PFSK-1 (cell line): ENCODE results near the gene EXOSC7.

ENCODE experiments used
- FOXP2 ChIP-seq: optimal IDR thresholded peaks from 2 replicates; pipeline ENCODE3; 2011; ENCODE audit warnings: borderline replicate concordance, control low read depth, inconsistent platforms; ENCODE audit not compliant: insufficient read depth; ENCODE audit errors: extremely low read length, extremely low read depth
- POLR2AphosphoS5 ChIP-seq: IDR thresholded peaks from 2 replicates; pipeline ENCODE4 v1.6.1; 2012; ENCODE audit warnings: low read depth, mild to moderate bottlenecking, control low read depth, low read length, moderate library complexity
- SIN3A ChIP-seq: IDR thresholded peaks from 2 replicates; pipeline ENCODE4 v1.6.1; 2012; ENCODE audit warnings: mild to moderate bottlenecking, low read length, moderate library complexity, borderline replicate concordance; ENCODE audit not compliant: insufficient read depth
- TAF1 ChIP-seq: IDR thresholded peaks from 2 replicates; pipeline ENCODE4 v1.6.1; 2012; ENCODE audit warnings: low read length, control low read depth, borderline replicate concordance; ENCODE audit not compliant: insufficient read depth
- TF ChIP-seq, protein P1 (sequence below), 2 experiments: IDR thresholded peaks; 2 replicates each; pipeline versions ENCODE4 v1.6.1 to v1.8.0; 2011 to 2012; ENCODE audit warnings: low read depth in 2 of 2, low read length in 2 of 2, control low read depth in 1 of 2, inconsistent platforms in 1 of 2, mild to moderate bottlenecking in 1 of 2, moderate library complexity in 1 of 2; ENCODE audit not compliant: insufficient read depth in 1 of 2

EXOSC7 gene

DNA sequence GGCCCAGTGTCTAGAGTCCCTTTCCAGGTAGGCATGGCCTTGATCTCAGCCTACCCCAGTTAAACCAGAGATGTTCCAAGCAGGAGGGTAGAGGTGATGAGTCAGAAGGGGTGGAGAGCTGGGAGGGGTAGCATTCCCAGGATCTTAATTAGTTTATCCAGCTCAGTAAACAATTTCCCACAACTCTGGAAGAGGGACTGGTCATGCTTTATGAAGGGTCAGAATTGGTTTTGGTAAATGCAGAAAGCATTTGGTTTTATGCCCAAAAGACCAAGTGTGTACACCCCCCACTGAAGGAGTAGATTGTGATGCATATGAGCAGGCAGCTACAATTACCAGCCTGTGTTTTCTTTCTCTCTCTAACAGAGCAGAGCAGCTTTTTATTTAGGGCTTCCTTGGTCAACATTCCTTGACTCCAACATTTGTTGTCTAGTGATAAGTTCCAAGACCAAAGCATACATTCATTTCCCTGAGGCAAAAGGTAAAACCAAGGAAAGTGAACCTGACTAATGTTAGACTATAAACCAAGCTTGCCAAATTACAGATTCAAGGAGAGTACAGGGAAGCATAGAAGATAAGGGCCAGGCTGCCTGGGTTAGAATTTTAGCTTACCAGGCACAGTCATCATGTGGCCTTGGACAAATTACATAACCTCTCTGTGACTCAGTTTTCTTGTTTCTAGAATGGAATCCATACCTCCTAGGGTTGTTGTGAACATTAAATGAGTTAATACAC, 17.6 kb downstream of the EXOSC7 start:
- TF ChIP-seq POLR2AphosphoS5 = no peak
- no peak for TF ChIP-seq TAF1
- TF ChIP-seq, protein P1, sequence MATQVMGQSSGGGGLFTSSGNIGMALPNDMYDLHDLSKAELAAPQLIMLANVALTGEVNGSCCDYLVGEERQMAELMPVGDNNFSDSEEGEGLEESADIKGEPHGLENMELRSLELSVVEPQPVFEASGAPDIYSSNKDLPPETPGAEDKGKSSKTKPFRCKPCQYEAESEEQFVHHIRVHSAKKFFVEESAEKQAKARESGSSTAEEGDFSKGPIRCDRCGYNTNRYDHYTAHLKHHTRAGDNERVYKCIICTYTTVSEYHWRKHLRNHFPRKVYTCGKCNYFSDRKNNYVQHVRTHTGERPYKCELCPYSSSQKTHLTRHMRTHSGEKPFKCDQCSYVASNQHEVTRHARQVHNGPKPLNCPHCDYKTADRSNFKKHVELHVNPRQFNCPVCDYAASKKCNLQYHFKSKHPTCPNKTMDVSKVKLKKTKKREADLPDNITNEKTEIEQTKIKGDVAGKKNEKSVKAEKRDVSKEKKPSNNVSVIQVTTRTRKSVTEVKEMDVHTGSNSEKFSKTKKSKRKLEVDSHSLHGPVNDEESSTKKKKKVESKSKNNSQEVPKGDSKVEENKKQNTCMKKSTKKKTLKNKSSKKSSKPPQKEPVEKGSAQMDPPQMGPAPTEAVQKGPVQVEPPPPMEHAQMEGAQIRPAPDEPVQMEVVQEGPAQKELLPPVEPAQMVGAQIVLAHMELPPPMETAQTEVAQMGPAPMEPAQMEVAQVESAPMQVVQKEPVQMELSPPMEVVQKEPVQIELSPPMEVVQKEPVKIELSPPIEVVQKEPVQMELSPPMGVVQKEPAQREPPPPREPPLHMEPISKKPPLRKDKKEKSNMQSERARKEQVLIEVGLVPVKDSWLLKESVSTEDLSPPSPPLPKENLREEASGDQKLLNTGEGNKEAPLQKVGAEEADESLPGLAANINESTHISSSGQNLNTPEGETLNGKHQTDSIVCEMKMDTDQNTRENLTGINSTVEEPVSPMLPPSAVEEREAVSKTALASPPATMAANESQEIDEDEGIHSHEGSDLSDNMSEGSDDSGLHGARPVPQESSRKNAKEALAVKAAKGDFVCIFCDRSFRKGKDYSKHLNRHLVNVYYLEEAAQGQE (IDR thresholded peaks at IDR 0.05; ENCODE audit: insufficient read depth in 1 of 2, low read depth in 2 of 2, low read length in 2 of 2) = no peak
- no peak for TF ChIP-seq SIN3A
- no peak for TF ChIP-seq FOXP2

DNA sequence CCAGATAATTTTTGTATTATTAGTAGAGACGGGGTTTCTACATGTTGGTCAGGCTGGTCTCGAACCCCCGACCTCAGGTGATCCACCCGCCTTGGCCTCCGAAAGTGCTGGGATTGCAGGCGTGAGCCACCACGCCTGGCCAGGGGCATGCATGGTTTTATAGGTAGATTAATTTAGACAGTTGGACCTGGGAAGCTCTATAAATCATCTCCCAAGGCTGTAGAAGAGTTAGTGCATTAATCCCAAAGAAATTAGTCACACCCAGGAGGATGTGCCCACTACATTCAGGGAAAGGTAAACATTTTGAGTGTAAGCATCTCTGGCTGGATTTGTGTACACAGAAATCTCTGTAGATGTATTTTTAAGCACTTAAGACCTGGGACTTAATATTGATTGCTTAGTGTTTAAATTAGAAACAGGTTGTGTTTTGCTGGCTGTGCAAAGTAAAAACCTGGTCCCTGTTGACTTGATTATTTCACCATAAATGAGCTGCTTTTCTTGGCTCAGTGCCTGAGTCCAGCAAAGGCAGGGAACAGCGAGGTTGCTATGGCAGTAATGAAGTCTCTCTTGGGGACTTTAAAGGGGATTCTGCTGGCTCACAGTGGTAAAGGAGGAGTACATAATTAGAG, 19.2 kb downstream of the EXOSC7 start:
- TF ChIP-seq POLR2AphosphoS5 (no peak), SIN3A (0 out of 2 replicates have a peak, but pooled peaks have one; percentile 8)

DNA sequence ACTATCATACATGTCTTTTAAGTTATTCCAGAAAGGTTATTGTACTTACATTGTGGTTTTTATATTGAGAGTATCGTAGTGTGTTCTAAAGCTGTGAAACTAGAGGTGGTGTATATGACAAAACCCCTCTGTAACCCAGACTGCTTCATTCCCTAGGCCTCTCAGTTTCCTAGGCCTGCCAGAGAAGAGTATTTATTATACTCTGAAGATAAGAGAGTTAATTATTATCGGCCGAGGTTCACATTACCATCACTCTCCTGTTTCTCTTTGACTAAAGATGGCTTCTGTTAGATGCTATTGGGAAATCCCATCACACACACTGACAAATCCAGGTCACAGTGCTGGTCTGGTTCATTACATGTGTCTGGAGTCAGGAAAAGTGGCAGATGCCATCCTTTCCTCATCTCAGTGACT, 20.5 kb downstream of the EXOSC7 start:
- no peak for TF ChIP-seq POLR2AphosphoS5
- no peak for TF ChIP-seq FOXP2
- no peak for TF ChIP-seq SIN3A
- TF ChIP-seq, protein P1 (IDR thresholded peaks at IDR 0.05; ENCODE audit: insufficient read depth in 1 of 2, low read depth in 2 of 2, low read length in 2 of 2) = no peak
- no peak for TF ChIP-seq TAF1

DNA sequence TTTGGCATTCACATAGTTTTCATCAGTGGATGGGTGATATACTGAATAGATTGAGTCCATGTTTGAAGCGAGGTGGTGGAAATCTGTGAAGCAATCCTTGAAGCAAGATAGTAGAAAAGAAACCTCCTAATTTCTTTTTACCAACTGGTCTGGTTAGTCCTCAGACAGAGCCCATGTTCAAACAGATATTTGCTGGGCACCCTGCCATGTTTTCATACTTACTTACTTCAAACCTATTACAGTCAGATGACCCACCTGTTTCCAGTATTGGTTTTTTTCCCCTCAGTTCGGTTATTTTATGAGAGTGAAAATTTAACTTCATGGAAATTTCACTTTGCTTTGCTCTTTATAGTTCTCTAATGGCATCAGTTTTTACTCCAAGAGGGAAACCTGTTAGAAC, 23.7 kb downstream of the EXOSC7 start:
- no peak for TF ChIP-seq SIN3A
- no peak for TF ChIP-seq POLR2AphosphoS5
- no peak for TF ChIP-seq FOXP2
- no peak for TF ChIP-seq TAF1
- TF ChIP-seq, protein P1 (IDR thresholded peaks at IDR 0.05; ENCODE audit: insufficient read depth in 1 of 2, low read depth in 2 of 2, low read length in 2 of 2) = no peak

DNA sequence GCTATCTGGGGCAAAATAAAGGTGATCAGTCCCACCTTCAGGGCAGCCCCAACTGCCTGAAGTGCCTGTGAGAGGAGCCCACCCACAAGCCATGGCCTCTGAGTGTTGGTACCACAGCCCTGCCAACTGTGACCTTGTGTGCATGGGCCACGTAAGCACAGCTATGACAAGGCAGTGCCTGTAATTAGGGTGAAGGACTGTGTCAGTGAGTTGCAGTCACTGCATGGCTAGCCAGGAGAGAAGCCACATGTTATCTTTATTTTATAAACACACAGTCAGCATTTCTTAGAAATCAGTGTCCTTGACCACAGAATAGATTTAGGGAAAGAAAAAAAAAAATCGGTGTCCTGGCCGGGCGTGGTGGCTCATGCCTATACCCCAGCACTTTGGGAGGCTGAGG, 24.8 kb downstream of the EXOSC7 start:
- no peak for TF ChIP-seq POLR2AphosphoS5
- TF ChIP-seq TAF1 = no peak
- TF ChIP-seq, protein P1 (IDR thresholded peaks at IDR 0.05; ENCODE audit: insufficient read depth in 1 of 2, low read depth in 2 of 2, low read length in 2 of 2) = no peak
- no peak for TF ChIP-seq SIN3A
- TF ChIP-seq FOXP2 = no peak
